CD1c-positive myeloid dendritic cell (primary cell): Measurements from ENCODE around the gene ZNF548.

ENCODE experiments used
- DNase-seq: peaks from one replicate; pipeline ENCODE4 v3.0.0-alpha.2; 2016; ENCODE audit errors: extremely low spot score

ZNF548 gene

DNA sequence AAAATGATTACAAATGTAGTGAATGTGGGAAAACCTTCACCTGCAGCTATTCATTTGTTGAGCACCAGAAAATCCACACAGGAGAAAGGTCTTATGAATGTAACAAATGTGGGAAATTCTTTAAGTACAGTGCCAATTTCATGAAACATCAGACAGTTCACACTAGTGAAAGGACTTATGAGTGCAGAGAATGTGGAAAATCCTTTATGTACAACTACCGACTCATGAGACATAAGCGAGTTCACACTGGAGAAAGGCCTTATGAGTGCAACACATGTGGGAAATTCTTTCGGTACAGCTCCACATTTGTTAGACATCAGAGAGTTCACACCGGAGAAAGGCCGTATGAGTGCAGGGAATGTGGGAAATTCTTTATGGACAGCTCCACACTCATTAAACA lies 9.2 kb downstream of the ZNF548 start:
- DNase-seq, result no peak

DNA sequence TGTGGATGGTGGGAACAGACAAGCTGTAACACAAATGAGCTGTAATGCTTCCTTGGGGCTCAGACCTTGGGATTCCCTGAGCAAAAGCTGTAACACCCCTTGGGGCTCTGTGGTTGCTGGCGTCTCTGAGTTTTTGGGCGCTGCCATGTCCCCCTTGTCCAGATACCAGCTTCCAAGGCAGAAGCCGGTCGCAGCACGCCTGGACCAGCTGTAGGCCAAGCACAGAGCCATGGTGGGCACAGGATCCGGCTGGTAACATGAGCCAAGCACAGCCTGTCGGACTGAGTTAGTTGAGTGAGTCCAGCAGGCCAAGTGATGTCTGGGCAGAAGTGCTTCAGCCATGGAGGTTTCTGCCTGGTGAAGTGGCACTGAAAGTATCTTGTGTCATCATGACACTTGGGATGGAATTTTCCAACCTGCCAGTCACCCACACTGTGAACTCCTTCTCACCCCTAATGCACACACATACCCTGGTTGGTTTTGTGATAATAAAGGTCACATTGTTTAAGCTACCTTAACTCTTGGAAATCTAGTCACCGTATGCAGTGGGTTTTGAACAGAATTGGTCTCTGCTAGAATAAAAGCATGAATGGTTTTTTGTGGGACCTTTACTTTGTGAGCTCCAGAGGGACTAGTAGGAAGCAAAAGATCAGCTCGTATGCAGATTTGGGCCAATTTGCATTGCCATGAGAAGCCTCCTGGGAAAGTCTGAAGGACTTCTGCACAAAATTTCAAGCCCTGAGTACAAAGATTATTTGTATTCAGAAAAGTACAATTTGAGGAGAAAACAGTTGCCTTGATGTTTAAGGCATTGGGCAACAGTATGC lies 14.3 kb downstream of the ZNF548 start:
- no peak for DNase-seq

DNA sequence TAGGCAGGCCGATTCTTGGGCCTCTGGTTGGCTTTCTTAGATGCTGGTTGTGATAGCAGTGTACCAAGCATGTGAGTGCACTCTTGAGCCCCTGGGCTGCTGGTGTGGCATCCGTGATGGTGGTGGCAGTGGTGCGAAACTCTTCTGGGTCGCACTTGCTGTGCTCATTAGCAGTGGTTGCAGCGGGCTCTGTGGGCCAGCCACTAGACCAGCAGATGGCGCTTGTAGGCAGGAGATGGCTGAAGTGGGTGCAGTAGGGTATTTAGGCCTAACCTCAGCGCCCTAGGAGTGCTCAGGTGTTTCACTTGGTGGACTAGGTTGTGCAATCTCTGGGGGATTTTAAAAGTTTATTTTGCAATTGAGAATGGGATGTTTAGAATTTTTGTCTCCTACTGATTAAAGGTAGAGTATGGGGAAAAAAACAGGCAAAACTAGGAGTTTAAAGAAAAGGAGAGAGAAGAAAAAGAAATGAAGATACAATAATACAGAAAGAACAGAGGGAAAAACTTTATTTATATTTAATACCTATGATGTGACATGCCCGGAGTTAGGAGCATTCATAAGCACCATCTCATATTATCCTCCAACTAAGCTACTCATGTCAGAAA lies 17.0 kb downstream of the ZNF548 start:
- DNase-seq, result peak; percentile 54

DNA sequence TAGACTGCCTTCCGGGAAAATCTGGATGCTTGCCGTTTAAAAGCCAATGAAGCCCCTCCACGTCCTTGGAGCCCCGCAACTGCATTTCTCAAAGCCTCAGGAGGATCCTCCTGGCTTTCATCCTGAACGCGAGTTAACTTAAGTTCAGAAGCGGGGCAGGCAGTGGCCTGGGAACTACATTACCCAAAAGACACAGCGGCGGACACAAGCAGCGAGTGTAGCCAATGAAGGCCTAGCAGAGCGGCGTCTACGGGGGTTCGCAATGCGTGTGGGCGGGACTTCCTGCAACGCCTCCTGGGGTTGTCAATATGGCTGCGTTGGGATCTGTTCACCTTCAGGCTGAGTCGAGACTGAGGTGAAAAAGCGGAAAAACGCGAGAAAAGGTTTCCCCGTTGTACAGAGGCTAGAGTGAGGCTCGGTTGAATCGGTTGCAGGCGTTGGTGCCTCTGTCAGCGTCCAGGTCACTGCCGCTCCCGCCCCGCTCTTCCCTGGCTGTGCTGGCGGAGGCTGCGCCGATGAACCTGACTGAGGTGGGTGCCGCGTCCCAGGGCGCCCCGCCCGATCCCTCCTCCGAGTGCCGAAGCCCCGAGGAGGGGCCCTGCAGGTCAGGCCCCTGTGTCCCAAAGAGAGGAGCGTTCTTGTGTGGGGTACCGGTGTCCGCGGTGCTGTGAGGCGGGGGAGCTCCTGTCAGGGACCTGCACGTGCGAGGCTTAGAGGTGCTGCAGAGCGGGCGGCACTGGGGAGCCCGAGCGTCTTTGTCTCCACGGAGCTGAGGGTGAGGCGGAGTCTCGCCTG lies 21.4 kb downstream of the ZNF548 start, which contains the start of gene ZNF17:
Gene ZNF17, plus strand, starts transcription at position 285 of the 795 bp plus-strand sequence. CDS start 2,455 bp downstream, outside the sequence.
- DNase-seq, result peak; percentile 97

DNA sequence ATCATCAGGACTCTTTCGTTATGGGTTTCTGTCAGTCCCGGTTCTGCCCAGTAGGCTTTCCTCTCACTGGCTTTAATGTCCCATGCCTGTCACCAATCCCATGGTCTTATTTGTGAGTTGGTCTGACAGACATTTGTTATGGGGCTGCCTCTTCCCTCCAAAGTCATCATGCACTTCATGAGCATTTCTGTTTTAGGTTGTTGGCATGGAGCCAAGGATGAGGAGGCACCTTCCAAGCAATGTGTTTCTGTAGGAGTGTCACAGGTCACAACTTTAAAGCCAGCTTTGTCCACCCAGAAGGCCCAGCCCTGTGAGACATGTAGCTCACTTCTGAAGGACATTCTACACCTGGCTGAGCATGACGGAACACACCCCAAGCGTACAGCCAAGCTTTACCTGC lies 29.8 kb downstream of the ZNF548 start:
- no peak for DNase-seq

DNA sequence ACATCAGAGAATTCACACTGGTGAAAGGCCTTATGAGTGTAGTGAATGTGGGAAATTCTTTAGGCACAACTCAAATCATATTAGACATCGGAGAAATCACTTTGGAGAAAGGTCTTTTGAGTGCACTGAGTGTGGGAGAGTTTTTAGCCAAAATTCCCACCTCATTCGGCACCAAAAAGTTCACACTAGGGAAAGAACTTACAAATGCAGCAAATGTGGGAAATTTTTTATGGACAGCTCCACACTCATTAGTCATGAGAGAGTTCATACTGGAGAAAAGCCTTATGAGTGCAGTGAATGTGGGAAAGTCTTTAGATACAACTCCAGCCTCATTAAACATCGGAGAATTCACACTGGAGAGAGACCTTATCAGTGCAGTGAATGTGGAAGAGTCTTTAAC lies 31.4 kb downstream of the ZNF548 start:
- DNase-seq, result no peak

DNA sequence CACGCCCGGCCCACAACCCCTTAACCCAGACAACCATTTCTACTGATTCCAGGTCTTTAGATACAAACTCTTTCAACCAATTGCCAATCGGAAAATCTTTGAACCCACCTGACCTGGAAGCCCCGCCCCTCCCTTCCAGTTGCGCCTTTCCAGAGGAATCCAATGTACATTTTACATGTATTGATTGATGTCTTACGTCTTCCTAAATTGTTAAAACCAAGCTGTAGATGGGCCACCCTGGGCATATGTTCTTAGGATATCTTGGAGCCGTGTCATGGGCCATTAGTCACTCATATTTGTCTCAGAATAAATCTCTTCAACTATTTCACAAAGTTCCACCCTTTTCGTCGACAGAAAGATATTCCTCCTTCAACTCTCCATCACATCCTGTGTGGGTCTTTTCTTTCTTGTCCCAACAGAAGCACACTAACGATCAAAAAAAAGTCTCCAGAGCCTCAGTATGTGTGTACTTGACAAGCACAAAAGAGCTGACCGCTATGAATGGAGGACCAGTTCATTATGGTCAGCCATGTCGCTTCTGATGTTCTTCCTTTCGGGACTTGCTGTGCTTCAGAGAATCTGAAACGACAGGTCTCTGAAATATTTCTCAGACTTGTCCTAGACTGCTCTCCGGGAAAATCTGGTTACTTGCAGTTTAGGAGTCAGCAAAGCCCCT lies 44.9 kb downstream of the ZNF548 start:
- DNase-seq, result no peak

DNA sequence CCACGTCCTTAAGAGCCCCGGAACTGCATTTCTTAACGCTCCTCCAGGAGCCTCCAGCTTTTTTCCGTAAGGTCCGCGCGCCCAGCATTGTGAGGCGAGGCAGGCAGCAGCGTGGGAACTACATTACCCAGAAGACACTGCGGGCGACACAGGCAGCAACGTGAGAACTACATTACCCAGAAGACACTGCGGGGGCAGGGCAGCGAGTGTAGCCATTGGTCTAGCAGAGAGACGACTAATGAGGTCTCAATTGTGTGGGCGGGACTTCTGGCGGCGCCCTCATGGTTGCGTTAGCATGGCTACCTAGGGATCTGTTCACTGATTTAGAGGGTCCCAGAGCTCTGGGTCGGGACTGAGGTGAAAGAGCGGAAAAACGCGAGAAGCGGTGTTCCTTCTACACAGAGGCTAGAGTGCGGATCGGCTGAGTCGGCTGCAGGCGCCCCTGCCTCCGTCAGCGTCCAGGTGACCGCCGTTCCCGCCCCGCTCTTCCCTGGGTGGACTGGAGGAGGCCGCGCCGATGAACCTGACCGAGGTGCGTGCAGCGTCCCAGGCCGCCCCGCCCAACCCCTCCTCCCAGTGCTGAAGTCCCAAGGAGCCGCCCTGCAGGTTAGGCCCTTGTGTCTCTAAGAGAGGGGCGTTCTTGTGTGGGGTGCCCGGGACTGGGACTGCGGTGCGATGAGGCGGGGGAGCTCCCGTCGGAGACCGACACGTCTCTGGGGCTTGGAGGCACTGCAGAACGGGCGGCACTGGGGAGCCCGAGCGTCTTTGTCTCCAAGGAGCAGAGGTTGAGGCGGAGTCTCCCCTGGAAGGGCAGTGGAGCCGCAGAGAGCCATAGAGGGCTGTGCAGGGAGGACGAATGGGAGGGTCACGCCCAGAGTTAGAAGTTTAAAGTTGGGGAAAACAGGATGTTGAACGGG lies 45.7 kb downstream of the ZNF548 start, which contains the start of gene ZNF749:
Gene ZNF749, plus strand, starts transcription at position 264 of the 917 bp plus-strand sequence. Its CDS starts 254 bp downstream, at position 518.
- peak; percentile 99 for DNase-seq

DNA sequence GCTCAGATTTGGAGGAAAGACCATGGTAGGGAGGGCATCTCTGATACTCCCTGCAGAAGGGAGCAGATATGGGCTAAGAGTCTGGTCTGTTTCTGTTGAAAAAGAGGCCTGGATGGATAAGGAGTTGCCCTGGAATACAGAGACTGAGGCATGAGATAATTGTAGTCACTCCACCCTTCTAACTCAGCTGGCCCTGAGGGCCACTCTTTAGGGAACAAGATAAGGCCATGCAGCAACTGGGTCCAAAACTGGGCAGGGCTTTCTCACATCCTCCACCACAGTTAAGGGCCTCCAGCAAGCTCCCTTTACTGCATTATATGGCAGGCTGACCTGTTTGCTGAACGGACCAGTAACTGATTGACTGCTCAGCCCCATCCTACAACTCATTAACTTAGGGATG lies 46.8 kb downstream of the ZNF548 start:
- DNase-seq, result no peak

DNA sequence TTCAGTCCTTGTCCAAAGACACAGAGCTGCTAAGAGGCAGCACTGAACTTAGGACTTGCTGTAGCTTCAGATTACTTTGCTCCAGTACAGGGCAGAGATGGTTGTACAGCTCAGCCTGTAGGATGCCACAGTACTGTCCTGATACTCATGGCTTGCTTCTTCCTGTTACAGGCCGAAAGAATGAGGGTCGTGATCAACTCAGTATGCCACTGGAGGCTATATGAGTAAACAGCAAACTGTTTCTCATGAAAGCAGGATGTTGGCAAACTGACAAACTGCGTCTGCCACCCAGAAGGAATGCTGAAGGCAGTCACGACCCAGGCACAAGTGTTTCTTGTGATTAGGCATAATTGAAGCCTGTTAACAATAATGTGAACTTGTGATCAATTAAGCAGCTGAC lies 48.3 kb downstream of the ZNF548 start:
- DNase-seq, result no peak

DNA sequence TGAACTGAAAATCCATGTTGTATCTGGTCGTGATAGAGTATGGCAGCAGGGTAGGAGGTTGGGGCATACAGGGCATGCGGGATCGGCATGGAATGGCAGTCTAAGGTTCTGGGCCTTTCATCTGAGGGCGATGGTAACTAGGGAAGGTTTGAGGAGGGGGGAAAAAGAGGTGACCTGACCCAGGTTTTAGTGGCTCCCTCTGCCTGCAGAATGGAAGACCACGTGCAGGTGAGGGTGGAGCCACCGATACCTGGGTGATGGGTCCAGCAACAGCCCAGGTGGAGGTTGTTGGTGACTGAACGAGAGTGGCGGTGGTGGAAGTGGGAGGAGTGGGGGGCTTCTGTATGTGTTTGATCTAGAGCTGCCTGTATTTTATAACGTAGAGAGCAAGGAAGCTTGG lies 49.3 kb downstream of the ZNF548 start:
- DNase-seq, result no peak

DNA sequence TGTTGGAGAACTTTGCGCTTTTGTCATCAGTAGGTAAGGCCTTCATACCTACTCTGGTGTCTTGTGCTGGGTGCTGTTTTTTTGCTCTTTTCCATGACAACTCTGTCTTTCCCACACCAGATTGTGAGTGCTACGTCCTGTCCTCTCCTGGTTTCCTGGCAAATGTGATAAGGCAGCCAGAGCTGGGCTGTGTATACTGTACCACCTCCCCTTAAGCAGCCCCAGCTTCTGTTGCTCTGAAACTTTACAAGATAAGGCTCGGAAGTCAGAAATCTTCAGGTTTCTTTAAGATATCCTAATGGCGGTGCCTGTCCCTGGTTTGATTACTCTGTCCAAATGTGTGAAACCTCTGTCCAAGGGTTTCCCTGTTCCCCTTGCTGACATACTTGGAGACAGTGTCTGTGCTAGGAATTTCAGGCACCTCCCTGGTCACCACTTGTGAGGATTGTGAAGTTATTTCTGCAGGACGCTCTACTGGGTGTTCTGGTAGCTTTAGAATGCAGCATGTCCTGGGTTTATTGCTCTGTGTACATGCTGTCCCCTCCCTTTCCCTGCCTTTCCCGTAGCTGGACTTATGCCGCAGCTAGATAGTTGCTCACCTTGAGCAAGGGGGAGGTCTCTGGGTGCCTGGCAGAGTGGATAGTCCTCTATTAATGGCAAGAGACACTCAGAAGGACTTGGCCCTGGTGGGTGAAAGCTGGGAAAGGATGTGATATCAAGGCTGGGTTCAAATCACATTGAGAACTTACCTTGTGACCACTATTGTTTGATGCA lies 52.5 kb downstream of the ZNF548 start:
- no peak for DNase-seq

DNA sequence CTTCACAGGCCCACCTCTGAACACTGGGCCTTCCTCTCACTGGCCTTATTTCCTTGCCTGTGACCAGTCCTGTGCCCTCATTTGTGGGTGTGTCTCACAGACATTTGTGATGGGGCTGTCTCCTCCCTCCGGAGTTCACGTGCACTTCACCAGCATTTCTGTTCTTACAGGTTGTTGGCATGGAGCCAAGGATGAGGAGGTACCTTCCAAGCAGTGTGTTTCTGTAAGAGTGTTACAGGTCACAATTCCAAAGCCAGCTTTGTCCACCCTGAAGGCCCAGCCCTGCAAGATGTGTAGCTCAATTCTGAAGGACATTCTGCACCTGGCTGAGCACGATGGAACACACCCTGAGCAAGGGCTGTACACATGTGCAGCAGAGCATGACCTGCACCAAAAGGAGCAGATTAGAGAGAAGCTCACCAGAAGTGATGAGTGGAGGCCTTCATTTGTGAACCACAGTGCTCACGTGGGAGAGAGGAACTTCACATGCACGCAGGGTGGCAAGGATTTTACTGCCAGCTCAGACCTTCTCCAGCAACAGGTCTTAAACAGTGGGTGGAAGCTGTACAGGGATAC lies 53.6 kb downstream of the ZNF548 start:
- no peak for DNase-seq

DNA sequence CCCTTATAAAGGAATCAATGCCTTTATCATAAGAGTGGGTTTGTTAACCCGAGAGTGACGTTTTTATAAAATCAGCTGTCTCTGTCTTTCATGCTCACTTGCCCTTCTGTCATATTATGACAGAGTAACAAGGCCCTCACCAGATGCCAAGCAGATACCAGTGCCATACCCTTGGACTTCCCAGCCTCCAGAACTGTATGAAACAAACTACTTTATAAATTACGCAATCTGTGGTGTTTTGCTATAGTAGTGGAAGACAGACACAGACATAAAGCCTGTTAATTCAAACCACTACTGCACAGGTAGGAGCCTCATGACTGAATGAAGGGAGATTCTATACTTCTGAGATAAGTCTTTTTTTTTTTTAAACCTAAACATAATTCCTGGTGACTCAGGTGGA lies 62.7 kb downstream of the ZNF548 start:
- no peak for DNase-seq
